ENCODE measurements around the gene KRT12. TPM values are rescaled to one million over a fixed set of nuclear protein-coding genes. Genes with fewer than 3 reads are reported as not detected.
A peak's percentile ranks its signal among the peaks of the same experiment; 100 is the strongest.

The KRT12 gene
- polyA plus RNA-seq, 2 of the 4 experiments (the other 2 are of a cell fraction): not detected

DNA sequence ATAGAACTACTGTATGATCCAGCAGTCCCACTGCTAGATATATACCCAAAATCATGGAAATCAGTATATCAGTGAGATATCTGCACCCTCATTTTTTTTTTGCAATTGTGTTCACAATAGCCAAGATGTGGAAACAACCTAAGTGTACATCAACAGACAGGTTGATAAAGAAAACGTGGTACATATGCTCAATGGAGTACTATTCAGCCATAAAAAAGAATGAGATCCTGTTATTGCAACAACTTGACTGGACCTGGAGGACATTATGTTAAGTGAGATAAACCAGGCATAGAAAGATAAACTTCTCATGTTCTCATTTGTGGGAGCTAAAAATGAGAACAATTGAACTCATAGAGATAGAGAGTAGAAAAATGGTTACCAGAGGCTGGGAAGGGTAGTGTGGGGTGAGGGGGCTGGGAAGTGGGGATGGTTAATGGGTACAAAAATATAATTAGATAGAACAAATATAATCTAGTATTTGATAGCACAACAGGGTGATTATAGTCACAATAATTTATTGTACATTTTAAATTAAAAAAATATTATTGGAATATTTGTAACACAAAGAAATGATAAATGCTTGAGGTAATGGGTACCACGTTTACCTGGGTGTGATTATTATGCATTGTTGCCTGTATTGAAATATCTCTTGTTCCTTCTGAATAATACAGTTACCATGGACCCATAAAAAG is 36.8 kb downstream of the KRT12 start:
- Histone ChIP-seq H3K4me1 (peaks cover 11% of the 10 kb centered on the region), H3K9me3 (no peaks in the 10 kb centered on the region), H3K27ac (no peak overlapping the region), H3K4me2 (no peak overlapping the region), H3K4me3 (no peak overlapping the region)
- ATAC-seq (no peak), FAIRE-seq (no peak), DNase-seq (ENCODE audit: low read depth in 1 of 2, low spot score in 1 of 2) (no peak)
- TF ChIP-seq, protein P1, sequence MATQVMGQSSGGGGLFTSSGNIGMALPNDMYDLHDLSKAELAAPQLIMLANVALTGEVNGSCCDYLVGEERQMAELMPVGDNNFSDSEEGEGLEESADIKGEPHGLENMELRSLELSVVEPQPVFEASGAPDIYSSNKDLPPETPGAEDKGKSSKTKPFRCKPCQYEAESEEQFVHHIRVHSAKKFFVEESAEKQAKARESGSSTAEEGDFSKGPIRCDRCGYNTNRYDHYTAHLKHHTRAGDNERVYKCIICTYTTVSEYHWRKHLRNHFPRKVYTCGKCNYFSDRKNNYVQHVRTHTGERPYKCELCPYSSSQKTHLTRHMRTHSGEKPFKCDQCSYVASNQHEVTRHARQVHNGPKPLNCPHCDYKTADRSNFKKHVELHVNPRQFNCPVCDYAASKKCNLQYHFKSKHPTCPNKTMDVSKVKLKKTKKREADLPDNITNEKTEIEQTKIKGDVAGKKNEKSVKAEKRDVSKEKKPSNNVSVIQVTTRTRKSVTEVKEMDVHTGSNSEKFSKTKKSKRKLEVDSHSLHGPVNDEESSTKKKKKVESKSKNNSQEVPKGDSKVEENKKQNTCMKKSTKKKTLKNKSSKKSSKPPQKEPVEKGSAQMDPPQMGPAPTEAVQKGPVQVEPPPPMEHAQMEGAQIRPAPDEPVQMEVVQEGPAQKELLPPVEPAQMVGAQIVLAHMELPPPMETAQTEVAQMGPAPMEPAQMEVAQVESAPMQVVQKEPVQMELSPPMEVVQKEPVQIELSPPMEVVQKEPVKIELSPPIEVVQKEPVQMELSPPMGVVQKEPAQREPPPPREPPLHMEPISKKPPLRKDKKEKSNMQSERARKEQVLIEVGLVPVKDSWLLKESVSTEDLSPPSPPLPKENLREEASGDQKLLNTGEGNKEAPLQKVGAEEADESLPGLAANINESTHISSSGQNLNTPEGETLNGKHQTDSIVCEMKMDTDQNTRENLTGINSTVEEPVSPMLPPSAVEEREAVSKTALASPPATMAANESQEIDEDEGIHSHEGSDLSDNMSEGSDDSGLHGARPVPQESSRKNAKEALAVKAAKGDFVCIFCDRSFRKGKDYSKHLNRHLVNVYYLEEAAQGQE (IDR thresholded peaks at IDR 0.05): no peak
- TF ChIP-seq MAFK (IDR thresholded peaks at IDR 0.05; ENCODE audit: partially characterized antibody) (no peak), TP53 (CRISPR knock-in tag; IDR thresholded peaks at IDR 0.05) (no peak), HOXA7 (CRISPR knock-in tag; IDR thresholded peaks at IDR 0.05) (no peak), MAZ (IDR thresholded peaks at IDR 0.05; ENCODE audit: borderline replicate concordance, low read depth, low read length) (no peak), HEYL (CRISPR knock-in tag; IDR thresholded peaks at IDR 0.05) (no peak), SREBF2 (IDR thresholded peaks at IDR 0.05) (no peak)
- TF ChIP-seq, protein P2, sequence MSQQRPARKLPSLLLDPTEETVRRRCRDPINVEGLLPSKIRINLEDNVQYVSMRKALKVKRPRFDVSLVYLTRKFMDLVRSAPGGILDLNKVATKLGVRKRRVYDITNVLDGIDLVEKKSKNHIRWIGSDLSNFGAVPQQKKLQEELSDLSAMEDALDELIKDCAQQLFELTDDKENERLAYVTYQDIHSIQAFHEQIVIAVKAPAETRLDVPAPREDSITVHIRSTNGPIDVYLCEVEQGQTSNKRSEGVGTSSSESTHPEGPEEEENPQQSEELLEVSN (IDR thresholded peaks at IDR 0.05; ENCODE audit: borderline replicate concordance, low read depth): no peak
- TF ChIP-seq, protein P3, sequence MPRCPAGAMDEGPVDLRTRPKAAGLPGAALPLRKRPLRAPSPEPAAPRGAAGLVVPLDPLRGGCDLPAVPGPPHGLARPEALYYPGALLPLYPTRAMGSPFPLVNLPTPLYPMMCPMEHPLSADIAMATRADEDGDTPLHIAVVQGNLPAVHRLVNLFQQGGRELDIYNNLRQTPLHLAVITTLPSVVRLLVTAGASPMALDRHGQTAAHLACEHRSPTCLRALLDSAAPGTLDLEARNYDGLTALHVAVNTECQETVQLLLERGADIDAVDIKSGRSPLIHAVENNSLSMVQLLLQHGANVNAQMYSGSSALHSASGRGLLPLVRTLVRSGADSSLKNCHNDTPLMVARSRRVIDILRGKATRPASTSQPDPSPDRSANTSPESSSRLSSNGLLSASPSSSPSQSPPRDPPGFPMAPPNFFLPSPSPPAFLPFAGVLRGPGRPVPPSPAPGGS (IDR thresholded peaks at IDR 0.05): no peak
- 52% methylated on average over 2 of the region's 2 CpGs for WGBS (ENCODE audit: missing lambda C conversion rate)
- CTCF ChIA-PET: interaction anchor here (0.6 to 1.9 kb wide), 5 partner anchors 26 to 837 kb away, joined by 3 to 6 read pairs (median 4); no protein-coding TSS in a partner anchor
- POLR2A ChIA-PET: no interaction called here

DNA sequence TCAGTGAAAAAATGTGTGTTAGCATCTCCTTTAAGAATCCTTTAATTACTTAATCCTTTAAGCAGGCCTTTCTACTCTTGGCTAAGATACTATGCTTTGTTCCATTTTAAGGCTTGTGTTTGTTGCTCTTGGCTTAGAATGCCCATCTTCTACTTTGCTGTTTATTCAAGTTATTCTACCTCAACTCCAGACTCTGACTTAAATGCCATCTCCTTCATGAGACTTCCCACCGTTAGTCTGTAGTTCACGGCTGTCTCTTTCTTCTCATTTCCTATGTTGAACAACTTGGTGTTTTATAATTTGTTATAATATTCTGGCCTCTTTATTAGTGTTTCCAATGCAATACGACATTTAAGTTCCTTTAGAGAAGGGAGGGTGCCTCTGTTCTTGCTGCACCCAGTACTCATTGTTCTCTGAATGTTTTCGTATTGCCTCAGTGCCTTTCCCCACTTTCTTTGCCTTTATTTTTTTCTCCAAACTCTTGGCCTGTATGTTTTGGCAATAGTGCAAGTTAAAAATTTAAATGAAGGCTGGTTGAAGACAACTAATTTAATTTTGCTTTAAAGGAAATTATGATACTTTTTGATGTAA is 38.5 kb downstream of the KRT12 start:
- POLR2A ChIA-PET: interaction anchor here (0.7 to 1.1 kb wide), 3 partner anchors 10 to 860 kb away, joined by 3 to 9 read pairs (median 3); partner anchors contain the start of gene EIF1
- CTCF ChIA-PET: interaction anchor here (1.1 to 2.1 kb wide), 3 partner anchors 28 to 834 kb away, joined by 4 to 12 read pairs (median 4); no protein-coding TSS in a partner anchor
- peak overlapping the region; percentile 31; the same call in 2 of the 3 replicates for H3K4me2 ChIP-seq
- H3K4me1 ChIP-seq: peaks cover 11% of the 10 kb centered on the region
- H3K4me3 ChIP-seq: no peak overlapping the region
- WGBS (ENCODE audit: missing lambda C conversion rate): 92% methylated on average over 4 of the region's 4 CpGs
- TF ChIP-seq MAFK (IDR thresholded peaks at IDR 0.05; ENCODE audit: partially characterized antibody): no peak
- TF ChIP-seq FOXS1 (CRISPR knock-in tag; IDR thresholded peaks at IDR 0.05): no peak
- TF ChIP-seq, protein P1 (IDR thresholded peaks at IDR 0.05): no peak
- TF ChIP-seq, protein P4, sequence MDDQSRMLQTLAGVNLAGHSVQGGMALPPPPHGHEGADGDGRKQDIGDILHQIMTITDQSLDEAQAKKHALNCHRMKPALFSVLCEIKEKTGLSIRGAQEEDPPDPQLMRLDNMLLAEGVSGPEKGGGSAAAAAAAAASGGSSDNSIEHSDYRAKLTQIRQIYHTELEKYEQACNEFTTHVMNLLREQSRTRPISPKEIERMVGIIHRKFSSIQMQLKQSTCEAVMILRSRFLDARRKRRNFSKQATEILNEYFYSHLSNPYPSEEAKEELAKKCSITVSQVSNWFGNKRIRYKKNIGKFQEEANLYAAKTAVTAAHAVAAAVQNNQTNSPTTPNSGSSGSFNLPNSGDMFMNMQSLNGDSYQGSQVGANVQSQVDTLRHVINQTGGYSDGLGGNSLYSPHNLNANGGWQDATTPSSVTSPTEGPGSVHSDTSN (IDR thresholded peaks at IDR 0.05): no peak
- no peak for TF ChIP-seq NR3C1 (IDR thresholded peaks at IDR 0.05)
- no peak for TF ChIP-seq BHLHE40 (IDR thresholded peaks at IDR 0.05; ENCODE audit: low read depth, low read length)
- no peak for TF ChIP-seq RAD21 (conservative IDR thresholded peaks at IDR 0.05 in 1 of 2, IDR thresholded peaks at IDR 0.05 in 1 of 2)
- no peak for TF ChIP-seq TFCP2L1 (CRISPR knock-in tag; IDR thresholded peaks at IDR 0.05)
- TF ChIP-seq TP53 (CRISPR knock-in tag; IDR thresholded peaks at IDR 0.05): no peak
- TF ChIP-seq EP300 (IDR thresholded peaks at IDR 0.05): no peak
- TF ChIP-seq SREBF2 (IDR thresholded peaks at IDR 0.05): no peak
- no peak for TF ChIP-seq ZC3H11A (IDR thresholded peaks at IDR 0.05)
- no peak for TF ChIP-seq CEBPB (IDR thresholded peaks at IDR 0.05)
- no peak for ATAC-seq
- H3K27ac ChIP-seq: no peak overlapping the region; a peak in 1 of 6 replicates
- DNase-seq (ENCODE audit: low read depth in 1 of 2, low spot score in 1 of 2): no peak
- no peaks in the 10 kb centered on the region for H3K9me3 ChIP-seq
- no peak for FAIRE-seq
